Raji (cell line): ENCODE data around the gene INVS.

Experiments used
- POLR2A ChIP-seq: IDR thresholded peaks from 2 replicates; pipeline ENCODE4 v1.6.1; 2011; ENCODE audit warnings: low read depth, low read length, control low read depth; ENCODE audit not compliant: insufficient read depth

Gene INVS

DNA sequence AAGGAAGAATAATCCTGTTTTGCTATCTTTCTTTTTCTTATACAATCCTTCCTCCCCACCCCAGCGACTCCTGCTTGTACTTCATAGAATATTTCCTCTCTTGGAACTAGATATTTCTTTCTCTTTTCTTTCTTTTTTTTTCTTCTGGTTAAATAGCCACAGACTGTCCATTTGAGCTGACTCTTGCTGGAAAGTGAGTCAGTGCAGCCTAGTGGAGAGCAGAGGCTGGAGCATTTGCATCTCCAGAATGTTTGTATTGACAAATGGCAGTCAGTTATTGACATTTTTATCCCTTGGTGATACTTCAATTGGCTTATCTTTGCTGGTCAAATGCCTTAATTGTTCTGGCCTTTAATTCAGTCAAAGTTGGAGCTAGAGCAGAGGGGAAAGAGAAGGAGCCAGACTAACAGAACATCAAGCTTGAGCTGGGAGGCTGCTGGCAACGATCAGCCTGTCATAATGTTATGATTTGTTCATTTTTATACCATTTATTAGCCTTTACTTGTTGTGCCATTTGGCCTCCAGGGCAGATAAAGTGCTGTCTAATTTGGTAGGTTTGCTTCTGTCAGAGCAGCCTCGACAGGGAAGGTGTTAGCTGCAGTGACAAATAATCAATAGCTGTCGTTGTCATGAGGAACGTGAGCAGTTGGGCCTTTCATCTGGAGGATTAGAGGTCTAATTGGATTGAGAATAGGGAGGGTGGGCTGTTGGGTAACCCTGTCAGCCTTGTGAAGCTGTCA lies 69.0 kb downstream of the INVS start:
- TF ChIP-seq POLR2A: no peak

DNA sequence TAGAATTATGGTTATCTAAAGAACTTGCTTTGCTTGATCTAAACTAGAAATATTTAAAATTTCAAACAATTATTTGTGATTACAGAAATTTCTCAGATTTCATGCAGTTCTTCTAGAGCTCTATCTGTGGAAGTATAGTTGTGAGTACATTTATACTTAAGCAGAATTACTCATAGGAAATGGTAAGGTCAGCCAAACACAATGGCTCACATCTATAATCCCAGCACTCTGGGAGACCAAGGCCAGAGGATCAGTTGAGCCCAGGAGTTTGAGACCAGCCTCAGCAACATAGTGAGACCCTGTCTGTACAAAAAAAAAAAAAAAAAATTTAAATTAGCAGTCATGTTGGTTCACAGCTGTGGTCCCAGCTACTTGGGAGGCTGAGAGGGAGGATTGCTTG lies 71.0 kb downstream of the INVS start:
- TF ChIP-seq POLR2A: no peak

GRCh38 chr9:100170556-100170955 lies 71.5 kb downstream of the INVS start:
- no peak for TF ChIP-seq POLR2A

GRCh38 chr9:100186356-100186755 lies 87.3 kb downstream of the INVS start:
- no peak for TF ChIP-seq POLR2A

- no peak for TF ChIP-seq POLR2A
Observed at GRCh38 chr9:100190339-100190738, 91.3 kb downstream of the INVS start.

DNA sequence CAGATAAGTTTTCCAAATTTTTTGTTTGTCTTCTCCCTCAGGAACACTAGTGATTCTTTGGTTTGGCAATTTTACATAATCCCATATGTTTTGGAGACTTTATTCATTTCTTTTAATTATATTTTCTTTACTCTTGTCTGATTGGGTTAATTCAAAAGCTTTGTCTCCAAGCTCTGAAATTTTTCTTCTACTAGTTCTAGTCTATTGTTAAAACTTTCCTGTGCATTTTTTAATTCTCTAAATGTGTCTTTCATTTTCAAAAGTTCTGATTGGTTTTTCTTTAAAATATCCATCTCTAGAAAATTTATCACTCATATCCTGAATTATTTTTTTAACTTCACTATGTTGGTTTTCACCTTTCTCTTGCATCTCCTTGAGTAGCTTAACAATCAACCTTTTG lies 92.2 kb downstream of the INVS start:
- TF ChIP-seq POLR2A: no peak

- TF ChIP-seq POLR2A: no peak
Observed at GRCh38 chr9:100193078-100193477, 94.0 kb downstream of the INVS start.

DNA sequence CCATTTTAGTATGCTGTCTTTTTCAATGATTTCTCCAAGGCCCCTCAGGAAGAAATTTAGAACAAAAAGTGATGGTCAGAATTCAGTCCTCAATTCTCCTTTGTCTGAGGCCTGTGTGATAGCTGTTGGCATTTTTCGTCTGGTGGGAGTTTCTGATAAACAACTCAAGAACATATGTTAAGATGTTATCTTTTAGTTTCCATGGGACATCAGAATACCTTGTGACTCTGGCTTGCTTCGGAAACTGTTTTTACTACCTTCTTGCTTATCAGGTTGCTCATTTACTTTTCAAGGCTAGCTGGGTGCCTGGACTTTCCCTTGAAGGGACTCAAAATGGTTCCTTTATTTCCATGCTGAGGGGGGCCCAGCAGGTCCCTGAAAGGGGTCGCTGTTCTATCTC lies 97.2 kb downstream of the INVS start:
- no peak for TF ChIP-seq POLR2A

- TF ChIP-seq POLR2A: no peak
Observed at GRCh38 chr9:100196828-100197227, 97.8 kb downstream of the INVS start.

GRCh38 chr9:100197553-100197952 lies 98.5 kb downstream of the INVS start:
- TF ChIP-seq POLR2A: no peak

- no peak for TF ChIP-seq POLR2A
Observed at GRCh38 chr9:100202806-100203205, 103.8 kb downstream of the INVS start.

- TF ChIP-seq POLR2A: no peak
Observed at GRCh38 chr9:100204796-100205195, 105.8 kb downstream of the INVS start.

DNA sequence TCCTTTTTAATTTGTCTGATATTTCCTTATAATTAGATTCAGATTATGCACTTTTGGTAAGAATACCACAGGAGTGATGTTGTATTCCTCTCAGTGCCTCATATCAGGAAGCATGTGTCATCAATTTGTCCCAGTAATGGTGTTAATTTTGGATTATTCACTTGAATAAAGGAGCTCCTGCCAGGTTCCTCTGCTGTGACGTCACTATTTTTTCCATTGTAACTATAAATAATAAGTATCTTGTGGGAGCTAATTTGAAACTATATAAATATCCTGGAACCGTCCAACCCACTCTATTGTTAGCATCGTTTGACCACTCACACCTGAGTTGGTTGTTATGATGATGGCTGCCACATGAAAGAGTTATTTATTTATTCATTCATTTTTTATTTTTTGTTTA lies 107.9 kb downstream of the INVS start:
- no peak for TF ChIP-seq POLR2A

DNA sequence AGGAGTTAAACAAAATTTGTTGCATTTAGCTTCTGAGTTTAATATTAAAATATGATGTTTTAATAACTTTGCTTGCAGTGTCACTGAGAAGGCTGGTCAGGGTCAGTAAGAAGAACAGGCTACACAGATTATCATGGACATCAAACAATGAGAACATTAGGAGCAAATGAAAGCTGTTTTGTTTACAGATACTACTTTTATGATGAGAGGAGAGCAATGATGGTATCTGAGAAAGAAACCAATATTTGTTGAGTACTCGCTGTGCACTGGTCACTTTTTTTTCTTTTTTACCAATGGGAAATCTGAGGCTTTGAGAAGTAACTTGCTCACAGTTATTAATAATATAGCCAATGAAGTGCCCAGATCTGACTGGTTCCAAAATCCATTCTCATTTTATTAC lies 109.6 kb downstream of the INVS start:
- no peak for TF ChIP-seq POLR2A

DNA sequence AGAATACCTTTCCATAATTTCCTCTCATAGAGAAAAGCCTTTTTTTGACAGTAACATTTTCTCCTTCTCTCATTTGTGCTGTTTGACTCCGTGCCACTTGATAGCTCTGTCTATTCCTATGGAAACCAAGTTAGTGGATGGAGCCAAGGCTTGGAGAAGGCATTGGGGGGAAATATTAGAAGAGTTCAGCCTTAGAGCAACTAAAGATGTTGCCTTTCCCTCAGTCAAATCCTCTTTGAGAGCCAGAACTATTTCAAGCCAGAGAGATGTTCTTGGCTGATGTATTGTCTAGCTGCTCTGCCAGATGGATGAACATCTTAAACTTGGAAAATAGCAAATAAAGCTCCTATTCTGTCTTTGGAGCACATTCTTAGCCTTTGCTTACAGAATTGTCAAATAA lies 112.4 kb downstream of the INVS start:
- no peak for TF ChIP-seq POLR2A

- TF ChIP-seq POLR2A: no peak
Observed at GRCh38 chr9:100213730-100214477, 114.9 kb downstream of the INVS start.
